GM19328 (cell line): ENCODE results near the gene SETD4.

Source experiments
- ATAC-seq: cut with Tn5 transposase; IDR thresholded peaks from one replicate; pipeline ENCODE4 v1.9.1; 2021; ENCODE audit warnings: mild to moderate bottlenecking, moderate library complexity; ENCODE audit not compliant: unreplicated experiment

Gene SETD4

DNA sequence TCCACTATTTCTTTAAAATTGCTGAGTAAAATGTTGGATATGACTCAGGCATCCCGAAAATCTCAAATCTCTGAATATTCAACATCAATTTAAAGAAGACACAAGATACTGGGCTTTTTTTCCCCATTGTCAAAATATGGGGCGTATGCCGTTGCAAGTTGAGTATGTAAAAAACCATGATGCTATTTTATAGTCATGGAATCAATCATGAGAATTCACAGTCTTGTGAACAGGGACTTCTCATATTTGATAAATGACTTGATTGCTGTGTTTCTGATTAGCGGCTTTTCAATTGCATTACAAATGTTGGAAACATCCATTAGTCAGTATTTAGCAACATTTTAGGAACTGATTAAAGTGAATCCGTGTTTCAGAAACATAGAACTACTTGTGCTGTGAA, 45.3 kb downstream of the SETD4 start:
- no peak for ATAC-seq

DNA sequence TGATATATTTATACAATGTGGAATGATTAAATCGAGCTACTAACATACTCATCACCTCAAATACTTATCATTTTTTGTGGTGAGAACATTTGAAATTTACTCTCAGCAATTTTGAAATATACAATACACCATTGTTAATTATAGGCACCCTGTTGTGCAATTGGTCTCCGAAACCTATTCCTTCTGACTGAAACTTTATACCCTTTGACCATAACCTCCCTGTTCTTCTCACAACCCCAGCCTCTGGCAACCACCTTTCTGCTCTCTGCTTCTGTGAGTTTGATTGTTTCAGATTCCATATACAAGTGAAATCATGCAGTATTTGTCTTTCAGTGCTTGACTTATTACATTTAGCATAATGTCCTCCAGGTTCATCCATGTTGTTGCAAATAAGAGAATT, 49.5 kb downstream of the SETD4 start:
- no peak for ATAC-seq

GRCh38 chr21:36008505-36008904, 51.8 kb downstream of the SETD4 start:
- ATAC-seq: no peak

- ATAC-seq: no peak
These were observed 54.4 kb downstream of the SETD4 start for GRCh38 chr21:36005879-36006400.

GRCh38 chr21:36005018-36005417, 55.3 kb downstream of the SETD4 start:
- ATAC-seq: no peak

GRCh38 chr21:36004441-36004840, 55.9 kb downstream of the SETD4 start:
- no peak for ATAC-seq

DNA sequence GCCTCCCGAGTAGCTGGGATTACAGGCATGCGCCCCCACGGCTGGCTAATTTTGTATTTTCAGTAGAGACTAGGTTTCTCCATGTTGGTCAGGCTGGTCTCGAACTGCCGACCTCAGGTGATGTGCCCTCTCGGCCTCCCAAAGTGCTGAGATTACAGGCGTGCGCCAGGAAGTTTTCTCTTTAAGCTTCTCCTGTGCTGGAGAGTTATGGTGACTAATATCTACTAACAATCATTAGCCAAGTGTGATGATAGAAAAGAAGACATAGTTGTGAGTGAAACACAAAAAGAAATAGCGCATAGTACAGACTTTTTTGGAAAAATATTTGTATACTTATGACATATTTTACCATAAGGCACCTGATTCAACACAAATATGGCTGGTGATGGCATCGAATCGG, 56.5 kb downstream of the SETD4 start:
- ATAC-seq: no peak

GRCh38 chr21:35996217-35996616, 64.1 kb downstream of the SETD4 start:
- ATAC-seq: no peak

DNA sequence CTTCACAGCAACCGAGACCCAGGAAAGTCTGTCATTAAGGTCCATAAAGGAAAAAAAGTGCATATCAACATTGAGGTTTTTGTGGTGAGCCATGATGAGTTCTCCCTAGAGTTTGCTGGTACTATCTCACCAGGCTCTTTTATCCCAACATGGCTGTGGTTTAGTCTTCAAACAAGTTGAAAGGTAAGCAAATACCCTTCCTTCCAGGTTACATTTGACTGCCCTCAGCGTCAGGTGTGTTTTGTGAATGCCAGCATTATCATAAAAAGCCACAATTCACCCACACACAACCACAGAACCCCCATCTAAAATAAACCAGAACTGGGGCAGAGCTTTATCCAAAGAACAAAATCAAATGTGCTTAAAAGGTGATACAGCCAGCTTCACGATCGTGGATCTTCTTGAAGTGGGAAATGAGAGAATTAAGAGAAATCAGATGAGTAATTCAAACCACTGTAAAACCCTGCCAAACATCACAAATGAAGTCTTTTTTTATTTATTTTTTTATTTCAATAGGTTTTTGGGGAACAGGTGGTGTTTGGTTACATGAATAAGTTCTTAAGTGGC, 64.7 kb downstream of the SETD4 start:
- no peak for ATAC-seq

DNA sequence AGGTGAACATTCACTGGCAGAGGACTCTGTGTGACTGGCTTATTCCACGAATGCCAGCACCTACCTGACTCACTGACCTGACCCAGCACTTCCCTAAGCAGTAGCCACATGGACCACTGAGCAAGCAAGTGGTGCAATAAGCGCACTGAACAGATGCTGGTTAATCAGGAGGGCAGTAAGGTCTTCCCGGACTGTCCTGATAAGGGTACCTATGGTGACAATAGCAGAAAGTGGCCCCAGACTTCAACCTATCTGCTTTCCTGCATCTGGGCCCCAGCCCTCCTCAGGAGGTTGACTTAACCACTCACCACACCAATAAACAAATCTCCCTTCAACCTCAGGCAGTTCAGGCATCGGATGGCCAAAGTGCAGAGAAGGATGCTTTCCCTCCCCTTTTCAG, 65.7 kb downstream of the SETD4 start:
- ATAC-seq: no peak

DNA sequence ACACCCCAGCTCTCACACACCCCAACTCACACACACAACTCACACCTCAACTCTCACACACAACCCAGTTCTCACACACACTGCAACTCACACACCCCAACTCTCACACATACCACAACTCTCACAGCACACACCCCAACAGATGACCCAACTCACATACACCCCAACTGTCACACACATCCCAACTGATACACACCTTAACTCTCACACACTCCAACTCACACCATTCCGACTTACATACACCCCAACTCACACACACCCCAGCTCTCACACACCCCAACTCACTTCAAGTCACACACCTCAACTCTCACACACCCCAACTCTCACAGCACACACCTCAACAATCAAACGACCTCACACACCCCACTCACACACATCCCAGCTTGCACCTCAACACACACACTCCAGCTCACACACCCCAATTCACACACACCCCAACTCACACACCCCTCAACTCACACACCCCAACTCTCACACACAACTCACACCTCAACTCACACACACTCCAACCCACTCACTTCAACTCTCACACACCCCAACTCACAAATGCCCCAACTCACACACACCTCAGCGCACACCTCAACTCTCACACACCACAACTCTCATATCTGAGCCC, 66.3 kb downstream of the SETD4 start:
- no peak for ATAC-seq

GRCh38 chr21:35991131-35991530, 69.2 kb downstream of the SETD4 start:
- ATAC-seq: no peak

GRCh38 chr21:35990609-35991008, 69.7 kb downstream of the SETD4 start:
- no peak for ATAC-seq

DNA sequence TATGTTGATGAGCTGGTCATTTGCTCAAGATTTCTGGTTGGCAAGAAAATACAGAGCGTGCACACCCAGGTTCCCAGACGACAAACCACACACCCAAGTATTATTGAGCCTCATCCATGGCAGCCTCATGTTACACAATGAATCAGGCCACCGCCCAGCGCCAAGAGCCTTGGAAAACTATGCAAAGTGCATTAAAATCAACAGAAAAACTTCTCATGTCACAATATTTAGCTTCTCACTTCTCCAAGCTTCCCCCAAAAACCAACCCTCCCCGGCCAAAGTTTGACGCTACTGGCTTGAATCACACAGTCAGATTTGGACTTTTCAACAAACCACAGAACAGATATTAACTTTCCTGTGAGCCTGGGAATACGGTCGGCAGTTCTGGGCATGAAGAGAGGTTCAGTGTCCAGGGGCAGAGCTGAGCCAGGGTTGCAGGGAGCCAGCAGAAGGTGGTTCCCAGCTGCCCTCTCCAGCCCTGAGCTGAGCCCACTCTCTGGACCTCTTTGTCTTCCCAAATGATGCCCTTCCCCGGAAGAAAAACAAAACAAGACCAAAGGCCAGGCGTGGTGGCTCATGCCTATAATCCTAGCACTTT, 71.1 kb downstream of the SETD4 start:
- ATAC-seq: no peak

GRCh38 chr21:35988416-35989137, 71.7 kb downstream of the SETD4 start:
- ATAC-seq: no peak

DNA sequence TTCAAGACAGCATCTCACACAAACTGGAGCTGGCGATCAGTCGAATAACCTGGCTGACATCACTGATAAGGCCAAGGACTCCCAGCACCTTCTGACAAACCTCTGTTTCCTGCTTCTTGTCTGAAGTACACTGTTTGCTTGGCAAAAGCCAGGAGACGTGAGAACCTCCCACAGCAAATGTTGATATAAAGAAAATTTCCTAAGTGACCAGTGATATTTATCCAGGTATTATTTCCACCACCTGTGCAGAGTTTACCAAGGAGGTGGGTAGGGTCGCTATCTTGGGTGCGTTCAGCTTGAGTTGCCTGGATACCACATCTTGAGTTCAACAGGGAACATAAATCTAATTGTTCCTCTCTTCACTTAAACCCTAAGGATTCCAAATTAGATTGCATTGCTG, 72.9 kb downstream of the SETD4 start:
- ATAC-seq: no peak

DNA sequence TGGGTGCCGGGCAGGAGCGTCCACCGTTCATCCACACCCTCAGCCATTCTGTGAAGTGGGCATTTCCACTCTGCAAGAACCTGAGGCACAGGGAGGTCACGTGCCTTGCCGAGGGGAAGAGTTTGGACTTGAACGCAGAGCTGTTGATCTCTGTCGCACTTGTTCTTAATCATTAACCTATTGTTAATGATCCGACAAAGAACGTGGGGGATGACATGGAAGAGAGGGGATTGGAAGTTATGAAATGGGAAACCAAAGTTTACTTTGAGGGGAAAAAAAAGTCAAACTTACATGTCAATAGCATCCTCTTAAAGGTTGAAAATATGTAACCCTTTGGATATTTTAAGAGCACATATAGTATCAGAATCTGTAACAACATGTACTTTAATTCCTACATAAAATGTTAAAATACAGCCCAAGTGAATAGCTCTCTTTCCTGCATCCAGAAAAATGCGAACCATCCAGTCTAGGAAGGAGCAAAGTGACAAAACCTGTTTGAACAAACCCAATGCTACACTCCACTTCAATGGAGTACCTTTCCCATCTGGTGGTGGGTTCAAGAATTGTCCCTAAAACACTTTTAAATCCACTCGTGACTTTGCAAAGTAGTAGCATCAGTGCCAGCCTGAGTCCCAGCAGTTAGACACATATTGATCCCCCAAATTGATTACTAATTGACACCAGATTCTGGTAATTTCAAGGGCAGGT, 75.5 kb downstream of the SETD4 start:
- no peak for ATAC-seq
